NCI-H1105 (cell line): ENCODE data around the gene MTHFS.
"Not testable (repeated sequence)": the region's sequence is repeated elsewhere in the genome, so short reads cannot be mapped to it uniquely, and the experiment has no call there.

ENCODE experiments used
- DNase-seq: peaks from one replicate; lab custom pipeline; 2025; lab: John Stamatoyannopoulos, UW

Gene MTHFS

GRCh38 chr15:79915776-79916501 lies 19.1 kb upstream of the MTHFS start:
- DNase-seq: not testable (repeated sequence)

- DNase-seq: no peak
Measured at GRCh38 chr15:79914728-79915127, 17.9 kb upstream of the MTHFS start.

- DNase-seq: not testable (repeated sequence)
Measured at GRCh38 chr15:79909556-79910335, 12.9 kb upstream of the MTHFS start.

GRCh38 chr15:79904271-79904670 lies 7.5 kb upstream of the MTHFS start:
- no peak for DNase-seq

GRCh38 chr15:79903626-79904025 lies 6.8 kb upstream of the MTHFS start:
- DNase-seq: no peak

GRCh38 chr15:79903144-79903543 lies 6.3 kb upstream of the MTHFS start:
- no peak for DNase-seq

- DNase-seq: no peak
Measured at GRCh38 chr15:79901958-79902357, 5.1 kb upstream of the MTHFS start.

GRCh38 chr15:79900818-79901378 lies 4.1 kb upstream of the MTHFS start:
- not testable (repeated sequence) for DNase-seq

GRCh38 chr15:79900087-79900486 lies 3.3 kb upstream of the MTHFS start:
- no peak for DNase-seq

GRCh38 chr15:79898786-79899185 lies 2.0 kb upstream of the MTHFS start:
- not testable (repeated sequence) for DNase-seq

- no peak for DNase-seq
Measured at GRCh38 chr15:79898369-79898768, 1.6 kb upstream of the MTHFS start.

- no peak for DNase-seq
Measured at GRCh38 chr15:79897701-79898113, 893 bp upstream of the MTHFS start.

- no peak for DNase-seq
Measured at GRCh38 chr15:79897380-79897678, 515 bp upstream of the MTHFS start.

GRCh38 chr15:79896131-79896633 lies 632 bp downstream of the MTHFS start:
- DNase-seq: no peak

- no peak for DNase-seq
Measured at GRCh38 chr15:79887054-79887930, 9.5 kb downstream of the MTHFS start.

- no peak for DNase-seq
Measured at GRCh38 chr15:79886124-79886523, 10.7 kb downstream of the MTHFS start.

GRCh38 chr15:79884204-79884596 lies 12.6 kb downstream of the MTHFS start:
- no peak for DNase-seq

GRCh38 chr15:79883579-79884203 lies 13.1 kb downstream of the MTHFS start:
- DNase-seq: no peak

- DNase-seq: no peak
Measured at GRCh38 chr15:79881668-79882067, 15.1 kb downstream of the MTHFS start.

- no peak for DNase-seq
Measured at GRCh38 chr15:79881254-79881653, 15.6 kb downstream of the MTHFS start.

GRCh38 chr15:79878078-79878705 lies 18.6 kb downstream of the MTHFS start:
- no peak for DNase-seq
